Neural crest cell (in vitro differentiated cells): ENCODE results near the gene TMEM69. TPM values are rescaled to one million over a fixed set of nuclear protein-coding genes. Genes with fewer than 3 reads are reported as not detected.
A peak's percentile ranks its signal among the peaks of the same experiment; 100 is the strongest.

ENCODE experiments used
- DNase-seq: peaks from one replicate; pipeline ENCODE4 v3.0.0; 2021; ENCODE audit warnings: low read depth, mixed read lengths, low spot score
- H3K27ac Mint-ChIP-seq: one replicate; pipeline ENCODE4 v1.8.0; 2021; ENCODE audit warnings: mild to moderate bottlenecking, mixed read lengths; ENCODE audit not compliant: unreplicated experiment
- H3K27me3 Mint-ChIP-seq: 2 replicates; pipeline ENCODE4 v1.8.0; 2021; ENCODE audit warnings: low read depth, mild to moderate bottlenecking, mixed read lengths
- H3K36me3 Mint-ChIP-seq: 2 replicates; pipeline ENCODE4 v1.8.0; 2021; ENCODE audit warnings: low read depth, mild to moderate bottlenecking, mixed read lengths
- H3K4me1 Mint-ChIP-seq: 2 replicates; pipeline ENCODE4 v1.8.0; 2021; ENCODE audit warnings: mixed read lengths
- H3K4me3 Mint-ChIP-seq: one replicate; pipeline ENCODE4 v1.8.0; 2021; ENCODE audit warnings: mild to moderate bottlenecking, mixed read lengths
- H3K9me3 Mint-ChIP-seq: 2 replicates; pipeline ENCODE4 v1.8.0; 2021; ENCODE audit warnings: mixed read lengths
- long read RNA-seq: library from polyadenylated mRNA; unstranded; transcript quantifications from one replicate; pipeline ENCODE4 v2.0.0, GENCODE V29; 2020
- total RNA-seq: library from RNA; stranded (reverse); gene quantifications from 2 replicates; pipeline ENCODE4 v1.2.1, GENCODE V29; 2021
- TF ChIP-seq, protein P1 (sequence below): fragments of 200-600 bp; sonication (generic); conservative IDR thresholded peaks from 2 replicates; pipeline ENCODE4 v1.5.0; 2021; ENCODE audit warnings: antibody characterized with exemption, mild to moderate bottlenecking

The TMEM69 gene, protein sequence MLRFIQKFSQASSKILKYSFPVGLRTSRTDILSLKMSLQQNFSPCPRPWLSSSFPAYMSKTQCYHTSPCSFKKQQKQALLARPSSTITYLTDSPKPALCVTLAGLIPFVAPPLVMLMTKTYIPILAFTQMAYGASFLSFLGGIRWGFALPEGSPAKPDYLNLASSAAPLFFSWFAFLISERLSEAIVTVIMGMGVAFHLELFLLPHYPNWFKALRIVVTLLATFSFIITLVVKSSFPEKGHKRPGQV
- 25.7 and 29.6 TPM in 2 replicates for total RNA-seq
- long read RNA-seq, transcript TMEM69-201 (3 exons, 2,439 nt): major isoform, 13 of 26 reads
- long read RNA-seq, partial matches to known transcripts: 10 of 26 reads
- long read RNA-seq, other reads (novel, unspliced or antisense): 1 of 26 reads

DNA sequence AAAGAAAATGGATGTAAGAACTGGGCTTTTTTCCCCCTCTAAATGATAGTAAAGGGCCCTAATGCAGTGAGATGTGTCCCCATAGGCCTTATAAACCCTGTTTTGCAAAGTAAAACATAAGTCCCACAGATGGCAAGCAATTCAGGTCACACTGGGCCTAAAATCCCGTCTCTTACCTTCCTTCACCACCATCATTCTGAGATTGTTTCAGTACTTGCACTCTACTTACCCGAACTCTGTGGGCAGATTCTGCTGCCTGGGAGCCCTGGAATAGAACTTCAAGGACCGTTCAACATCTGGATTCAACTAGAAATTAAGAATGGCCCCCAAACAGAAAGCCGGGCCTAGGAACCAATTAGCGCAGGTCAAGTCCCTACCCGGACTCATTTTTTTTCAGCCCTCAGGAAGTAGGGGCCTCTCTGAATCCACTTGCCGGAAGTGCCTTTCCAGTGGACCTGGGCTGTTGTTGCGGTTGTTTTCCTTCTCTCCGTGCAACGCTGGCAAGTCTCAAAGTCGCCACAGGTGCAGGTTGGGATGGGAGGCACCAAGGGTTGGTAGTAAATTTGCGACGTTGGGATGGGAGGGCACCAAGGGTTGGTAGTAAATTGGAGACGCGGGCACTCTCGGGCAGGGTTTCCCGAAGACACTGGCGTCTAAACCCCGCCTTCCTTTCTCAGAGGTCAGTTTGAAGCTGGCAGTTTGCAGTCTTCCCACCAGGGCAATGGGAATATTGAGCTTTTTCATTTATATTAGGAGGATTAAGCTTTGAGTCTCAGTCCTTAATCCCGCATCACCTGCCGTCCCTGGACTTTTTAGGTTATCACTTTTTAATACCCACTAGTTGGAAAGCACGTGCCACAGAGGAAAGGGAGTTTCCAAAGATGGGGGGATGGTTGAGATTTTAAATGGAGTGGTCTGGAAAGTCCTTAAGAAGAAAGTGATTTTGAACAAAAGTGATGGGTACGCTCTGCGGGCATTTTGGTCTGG, at the start of gene TMEM69:
Gene TMEM69, plus strand, starts transcription at position 428 of the 987 bp plus-strand sequence. CDS start 2,888 bp downstream, outside the sequence.
- no peaks in the 10 kb centered on the region for H3K9me3 Mint-ChIP-seq
- H3K27ac Mint-ChIP-seq: peak within 1 kb of the TSS; percentile 97
- no peaks in the 10 kb centered on the region for H3K27me3 Mint-ChIP-seq
- H3K4me1 Mint-ChIP-seq: peaks cover 40% of the 10 kb centered on the region
- H3K4me3 Mint-ChIP-seq: peak within 1 kb of the TSS; percentile 97
- TF ChIP-seq, protein P1, sequence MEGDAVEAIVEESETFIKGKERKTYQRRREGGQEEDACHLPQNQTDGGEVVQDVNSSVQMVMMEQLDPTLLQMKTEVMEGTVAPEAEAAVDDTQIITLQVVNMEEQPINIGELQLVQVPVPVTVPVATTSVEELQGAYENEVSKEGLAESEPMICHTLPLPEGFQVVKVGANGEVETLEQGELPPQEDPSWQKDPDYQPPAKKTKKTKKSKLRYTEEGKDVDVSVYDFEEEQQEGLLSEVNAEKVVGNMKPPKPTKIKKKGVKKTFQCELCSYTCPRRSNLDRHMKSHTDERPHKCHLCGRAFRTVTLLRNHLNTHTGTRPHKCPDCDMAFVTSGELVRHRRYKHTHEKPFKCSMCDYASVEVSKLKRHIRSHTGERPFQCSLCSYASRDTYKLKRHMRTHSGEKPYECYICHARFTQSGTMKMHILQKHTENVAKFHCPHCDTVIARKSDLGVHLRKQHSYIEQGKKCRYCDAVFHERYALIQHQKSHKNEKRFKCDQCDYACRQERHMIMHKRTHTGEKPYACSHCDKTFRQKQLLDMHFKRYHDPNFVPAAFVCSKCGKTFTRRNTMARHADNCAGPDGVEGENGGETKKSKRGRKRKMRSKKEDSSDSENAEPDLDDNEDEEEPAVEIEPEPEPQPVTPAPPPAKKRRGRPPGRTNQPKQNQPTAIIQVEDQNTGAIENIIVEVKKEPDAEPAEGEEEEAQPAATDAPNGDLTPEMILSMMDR: peak; percentile 57
- no peaks in the 10 kb centered on the region for H3K36me3 Mint-ChIP-seq
- peak; percentile 69 for DNase-seq

DNA sequence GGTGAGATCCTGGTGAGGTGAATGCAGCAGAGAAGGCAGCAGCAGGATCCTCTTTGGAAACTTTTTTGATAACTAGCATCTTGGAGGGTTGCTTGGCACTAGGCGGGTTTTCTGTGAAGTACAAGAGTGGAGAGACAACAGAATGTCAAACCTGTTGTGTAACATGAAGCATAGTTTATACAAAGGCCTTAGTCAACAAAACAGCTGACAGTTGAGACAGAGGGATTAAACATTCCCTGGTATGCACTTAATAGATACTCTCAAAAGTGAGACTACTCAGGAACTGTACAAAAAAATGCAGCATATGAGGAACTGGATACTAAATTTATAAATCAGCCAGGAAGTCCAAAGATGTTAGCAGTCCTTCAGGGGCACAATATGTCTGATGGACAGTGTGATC, 47.7 kb upstream of the TMEM69 start:
- TF ChIP-seq, protein P1: no peak
- H3K9me3 Mint-ChIP-seq: no peaks in the 10 kb centered on the region
- H3K4me1 Mint-ChIP-seq: peaks cover 8% of the 10 kb centered on the region
- H3K4me3 Mint-ChIP-seq: no peak overlapping the region
- H3K27me3 Mint-ChIP-seq: no peaks in the 10 kb centered on the region
- DNase-seq: no peak
- H3K36me3 Mint-ChIP-seq: peaks cover 4% of the 10 kb centered on the region
- no peak overlapping the region for H3K27ac Mint-ChIP-seq

DNA sequence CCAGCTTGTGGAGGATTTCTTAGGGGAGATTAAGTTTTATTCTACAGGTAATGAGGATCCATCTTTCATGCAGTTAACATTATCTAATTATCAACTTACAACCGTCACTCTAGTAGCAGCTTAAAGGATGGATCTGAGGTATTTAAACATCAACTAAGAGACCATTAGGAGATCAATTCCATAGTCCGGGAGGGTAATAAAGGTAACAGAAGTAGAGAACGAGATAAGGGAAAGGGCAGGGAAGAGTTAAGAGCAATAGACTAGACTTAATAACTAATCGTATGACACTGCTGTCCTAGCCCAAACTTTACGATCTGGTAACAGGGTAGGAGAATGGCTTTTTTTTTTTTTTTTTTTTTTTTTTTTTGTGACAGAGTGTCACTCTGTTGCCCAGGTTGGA, 44.7 kb upstream of the TMEM69 start:
- H3K4me1 Mint-ChIP-seq: peaks cover 14% of the 10 kb centered on the region
- H3K27me3 Mint-ChIP-seq: no peaks in the 10 kb centered on the region
- DNase-seq: no peak
- no peak overlapping the region for H3K27ac Mint-ChIP-seq
- peaks cover 9% of the 10 kb centered on the region for H3K36me3 Mint-ChIP-seq
- TF ChIP-seq, protein P1: no peak
- no peaks in the 10 kb centered on the region for H3K9me3 Mint-ChIP-seq
- no peak overlapping the region for H3K4me3 Mint-ChIP-seq

DNA sequence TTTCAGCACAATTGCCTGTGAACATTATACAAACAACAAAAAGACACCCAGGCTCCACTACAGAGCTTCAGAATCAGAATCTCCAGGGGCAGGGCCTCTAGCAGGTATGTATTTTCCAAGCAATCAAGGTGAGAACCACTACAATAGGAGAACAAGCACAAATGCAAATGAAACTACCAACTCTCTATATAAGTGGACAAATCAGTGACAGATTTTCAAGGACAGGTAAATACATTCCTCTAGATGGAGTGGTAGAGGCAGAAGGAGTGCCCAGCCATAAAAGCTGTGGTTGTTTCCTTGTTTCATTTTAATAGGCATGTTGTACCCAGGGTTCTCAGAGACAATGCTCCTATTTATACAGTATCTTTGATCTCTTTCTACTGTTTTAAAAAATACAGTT, 44.0 kb upstream of the TMEM69 start:
- no peaks in the 10 kb centered on the region for H3K27me3 Mint-ChIP-seq
- TF ChIP-seq, protein P1: no peak
- no peak for DNase-seq
- H3K4me3 Mint-ChIP-seq: no peak overlapping the region
- peaks cover 14% of the 10 kb centered on the region for H3K4me1 Mint-ChIP-seq
- no peak overlapping the region for H3K27ac Mint-ChIP-seq
- H3K36me3 Mint-ChIP-seq: peaks cover 10% of the 10 kb centered on the region
- H3K9me3 Mint-ChIP-seq: no peaks in the 10 kb centered on the region

DNA sequence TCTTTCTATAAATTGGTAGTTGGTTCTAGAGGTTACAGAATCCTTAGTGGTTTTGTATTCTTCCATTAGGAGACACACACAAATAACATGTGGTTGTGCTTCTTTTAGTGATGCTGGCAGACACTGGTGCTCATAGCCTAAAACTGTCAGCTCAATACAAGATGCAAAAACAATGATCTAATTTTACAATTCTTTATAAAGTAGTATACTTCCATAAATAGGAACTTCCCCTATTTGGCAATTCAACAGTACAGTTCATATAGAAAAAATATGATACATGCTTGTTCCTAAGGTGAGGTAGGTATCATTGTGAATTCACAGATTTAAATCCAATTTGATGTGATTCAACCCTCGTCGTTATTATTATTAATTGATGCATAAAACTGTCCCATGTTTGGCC, 43.3 kb upstream of the TMEM69 start:
- Mint-ChIP-seq H3K27me3 (no peaks in the 10 kb centered on the region), H3K9me3 (no peaks in the 10 kb centered on the region), H3K36me3 (peaks cover 10% of the 10 kb centered on the region), H3K4me3 (no peak overlapping the region), H3K4me1 (peaks cover 14% of the 10 kb centered on the region), H3K27ac (no peak overlapping the region)
- TF ChIP-seq, protein P1: no peak
- no peak for DNase-seq
